ENCODE results near the gene SNU13.
A peak's percentile ranks its signal among the peaks of the same experiment; 100 is the strongest.
"Not testable (repeated sequence)": the region's sequence is repeated elsewhere in the genome, so short reads cannot be mapped to it uniquely, and the experiment has no call there.

SNU13 gene

GRCh38 chr22:41688365-41689211, at the start of gene SNU13:
Gene SNU13, minus strand, starts transcription at chr22:41688867. Its CDS starts 71 bp downstream, at chr22:41688796.
- H3K4me3 Mint-ChIP-seq = peak within 1 kb of the TSS; percentile 96
- peaks cover 39% of the 10 kb centered on the region for H3K4me1 Mint-ChIP-seq
- CTCF ChIA-PET = interaction anchor here (0.6 to 4.0 kb wide), 4 partner anchors 9 to 252 kb away, joined by 3 to 25 read pairs (median 6); partner anchors contain the start of gene MEI1
- H3K9me3 Mint-ChIP-seq = no peaks in the 10 kb centered on the region
- H3K27ac Mint-ChIP-seq = peak within 1 kb of the TSS; percentile 99
- H3K36me3 Mint-ChIP-seq = peaks cover 12% of the 10 kb centered on the region
- DNase-seq = peak; percentile 96
- H3K27me3 Mint-ChIP-seq = no peaks in the 10 kb centered on the region

DNA sequence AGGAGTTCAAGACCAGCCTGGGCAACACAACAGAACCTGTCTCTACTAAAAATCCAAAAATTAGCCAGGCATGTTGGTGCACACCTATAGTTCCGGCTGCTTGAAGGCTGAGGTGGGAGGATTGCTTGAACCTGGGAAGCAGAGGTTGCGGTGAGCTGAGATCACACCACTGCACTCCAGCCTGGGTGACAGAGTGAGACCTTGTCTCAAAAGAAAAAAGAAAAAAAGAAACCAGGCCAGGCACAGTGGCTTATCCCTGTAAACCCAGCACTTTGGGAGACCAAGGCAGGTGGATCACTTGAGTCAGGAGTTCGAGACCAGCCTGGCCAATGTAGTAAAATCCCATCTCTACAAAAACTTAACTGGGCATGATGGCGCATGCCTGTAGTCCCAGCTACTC, 44.6 kb upstream of the SNU13 start:
- not testable (repeated sequence) for H3K4me1 Mint-ChIP-seq, DNase-seq, H3K36me3 Mint-ChIP-seq, H3K9me3 Mint-ChIP-seq, H3K4me3 Mint-ChIP-seq, H3K27ac Mint-ChIP-seq
- CTCF ChIA-PET = interaction anchor here (1.4 kb wide), 1 partner anchor 14 kb away, joined by 4 read pairs; no protein-coding TSS in a partner anchor
- H3K27me3 Mint-ChIP-seq = peaks cover 23% of the 10 kb centered on the region

- no peaks in the 10 kb centered on the region for H3K9me3 Mint-ChIP-seq
- no peaks in the 10 kb centered on the region for H3K4me1 Mint-ChIP-seq
- DNase-seq = no peak
- H3K4me3 Mint-ChIP-seq = no peak overlapping the region
- CTCF ChIA-PET = interaction anchor here (1.4 kb wide), 1 partner anchor 15 kb away, joined by 4 read pairs; no protein-coding TSS in a partner anchor
- peaks cover 27% of the 10 kb centered on the region for H3K27me3 Mint-ChIP-seq
- no peaks in the 10 kb centered on the region for H3K36me3 Mint-ChIP-seq
- H3K27ac Mint-ChIP-seq = no peak overlapping the region
These were observed 43.6 kb upstream of the SNU13 start for GRCh38 chr22:41732096-41732772.

DNA sequence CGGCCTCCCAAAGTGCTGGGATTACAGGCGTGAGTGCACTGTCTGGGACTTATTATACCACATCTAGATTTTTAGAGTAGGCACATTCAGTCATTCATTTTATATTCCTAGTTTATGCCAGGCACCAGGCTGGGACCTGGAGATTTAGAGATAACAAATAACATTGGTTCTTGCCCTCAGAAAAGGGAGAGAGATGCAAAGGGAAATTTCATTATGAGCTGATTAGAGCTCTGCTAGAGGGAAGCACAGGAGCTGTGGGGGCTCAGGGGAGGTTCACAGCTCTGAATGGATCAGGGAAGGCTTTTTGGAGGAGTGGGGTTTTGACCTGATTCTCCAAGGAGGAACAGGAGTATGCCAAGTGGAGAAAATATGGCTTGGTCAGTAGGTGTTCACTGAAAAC, 42.9 kb upstream of the SNU13 start:
- no peaks in the 10 kb centered on the region for H3K9me3 Mint-ChIP-seq
- CTCF ChIA-PET = interaction anchor here (1.4 kb wide), 1 partner anchor 15 kb away, joined by 4 read pairs; no protein-coding TSS in a partner anchor

DNA sequence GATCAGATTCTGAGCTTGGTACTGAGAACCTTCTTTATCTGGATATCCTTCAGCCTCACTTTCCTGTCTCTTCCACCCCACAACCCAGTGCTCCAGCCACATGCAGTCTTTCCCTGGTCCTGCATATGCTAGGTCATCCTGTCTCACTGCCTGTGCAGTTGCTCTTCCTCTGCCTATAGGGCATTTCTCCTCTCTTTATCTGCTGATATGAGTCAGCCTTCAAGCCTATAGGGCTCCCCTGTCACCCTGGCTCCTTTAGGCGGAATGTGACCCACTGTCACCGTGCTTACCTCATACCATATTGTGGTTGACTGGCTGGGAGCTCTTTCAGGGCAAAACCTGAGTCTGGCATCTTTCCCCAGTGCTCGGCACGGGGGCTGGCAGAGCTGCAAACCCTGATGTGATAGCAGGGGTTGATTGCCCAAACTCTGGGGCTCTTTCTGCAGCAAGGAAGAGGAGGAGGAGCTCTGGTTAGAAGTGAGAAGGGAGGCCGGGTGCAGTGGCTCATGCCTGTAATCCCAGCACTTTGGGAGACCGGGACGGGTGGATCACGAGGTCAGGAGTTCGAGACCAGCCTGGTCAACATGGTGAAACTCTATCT, 36.9 kb upstream of the SNU13 start:
- Mint-ChIP-seq H3K4me1 (no peaks in the 10 kb centered on the region), H3K9me3 (no peaks in the 10 kb centered on the region), H3K27me3 (peaks cover 23% of the 10 kb centered on the region), H3K36me3 (no peaks in the 10 kb centered on the region), H3K4me3 (no peak overlapping the region), H3K27ac (no peak overlapping the region)
- DNase-seq = no peak
- CTCF ChIA-PET = interaction anchor here (0.7 to 1.3 kb wide), 3 partner anchors 11 to 37 kb away, joined by 4 read pairs; no protein-coding TSS in a partner anchor

More for the DNA sequence above, 42.9 kb upstream of the SNU13 start:
- Mint-ChIP-seq H3K36me3 (no peaks in the 10 kb centered on the region), H3K4me3 (no peak overlapping the region), H3K4me1 (no peaks in the 10 kb centered on the region), H3K27me3 (peaks cover 27% of the 10 kb centered on the region), H3K27ac (no peak overlapping the region)
- DNase-seq = no peak

DNA sequence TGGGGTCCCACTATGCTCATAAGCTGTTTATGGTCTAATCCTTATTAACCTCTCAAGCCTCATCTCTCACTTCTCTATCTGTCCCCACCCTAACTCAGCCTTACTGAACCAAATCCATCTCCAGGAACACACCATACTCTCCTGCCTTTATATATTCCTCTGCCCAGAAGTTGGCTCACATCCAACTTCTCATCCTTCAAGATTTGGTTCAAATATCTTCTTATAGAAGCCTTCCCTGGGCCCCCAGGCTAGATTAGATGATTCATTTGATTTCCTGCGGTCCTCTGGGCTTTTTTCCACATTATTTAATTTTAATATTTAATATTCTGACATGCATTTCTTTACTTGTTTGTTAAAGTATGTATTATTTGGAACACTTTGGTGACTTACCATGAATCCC, 33.8 kb upstream of the SNU13 start:
- Mint-ChIP-seq H3K4me3 (no peak overlapping the region), H3K27me3 (peaks cover 30% of the 10 kb centered on the region), H3K4me1 (no peaks in the 10 kb centered on the region), H3K36me3 (no peaks in the 10 kb centered on the region), H3K27ac (no peak overlapping the region), H3K9me3 (no peaks in the 10 kb centered on the region)
- no peak for DNase-seq
- CTCF ChIA-PET = interaction anchor here (0.6 to 3.5 kb wide), 3 partner anchors 26 to 1294 kb away, joined by 3 to 13 read pairs (median 3); no protein-coding TSS in a partner anchor

- H3K9me3 Mint-ChIP-seq = no peaks in the 10 kb centered on the region
- H3K4me3 Mint-ChIP-seq = no peak overlapping the region
- no peak overlapping the region for H3K27ac Mint-ChIP-seq
- CTCF ChIA-PET = interaction anchor here (0.6 kb wide), 2 partner anchors 36 to 1519 kb away, joined by 3 read pairs; no protein-coding TSS in a partner anchor
- H3K36me3 Mint-ChIP-seq = no peaks in the 10 kb centered on the region
- H3K27me3 Mint-ChIP-seq = peaks cover 45% of the 10 kb centered on the region
- no peak for DNase-seq
- H3K4me1 Mint-ChIP-seq = no peaks in the 10 kb centered on the region
These were observed 24.3 kb upstream of the SNU13 start for GRCh38 chr22:41713004-41713403.

GRCh38 chr22:41709341-41709740, 20.7 kb upstream of the SNU13 start:
- H3K27me3 Mint-ChIP-seq = peaks cover 46% of the 10 kb centered on the region
- CTCF ChIA-PET = interaction anchor here (1.9 kb wide), 1 partner anchor 13 kb away, joined by 9 read pairs; no protein-coding TSS in a partner anchor
- no peaks in the 10 kb centered on the region for H3K36me3 Mint-ChIP-seq
- H3K4me1 Mint-ChIP-seq = no peaks in the 10 kb centered on the region
- H3K4me3 Mint-ChIP-seq = no peak overlapping the region
- H3K27ac Mint-ChIP-seq = no peak overlapping the region
- H3K9me3 Mint-ChIP-seq = no peaks in the 10 kb centered on the region
- DNase-seq = no peak

DNA sequence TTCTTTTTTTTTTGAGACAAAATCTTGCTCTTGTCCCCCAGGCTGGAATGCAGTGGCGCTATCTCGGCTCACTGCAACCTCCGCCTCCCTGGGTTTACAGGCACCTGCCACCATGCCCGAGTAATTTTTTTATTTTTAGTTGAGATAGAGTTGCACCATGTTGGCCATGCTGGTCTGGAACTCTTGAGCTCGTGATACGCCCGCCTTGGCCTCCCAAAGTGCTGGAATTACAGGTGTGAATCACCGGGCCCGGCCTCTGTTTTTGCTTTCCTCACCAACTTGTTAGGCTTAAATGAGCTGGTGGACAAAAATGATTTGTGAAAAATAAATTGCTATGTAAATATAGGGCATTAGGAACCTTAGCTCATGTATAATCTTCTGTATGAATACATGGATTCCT, 14.1 kb upstream of the SNU13 start:
- no peak overlapping the region for H3K4me3 Mint-ChIP-seq
- CTCF ChIA-PET = interaction anchor here (0.6 kb wide), 1 partner anchor 244 kb away, joined by 3 read pairs; no protein-coding TSS in a partner anchor
- peaks cover 5% of the 10 kb centered on the region for H3K4me1 Mint-ChIP-seq
- H3K27ac Mint-ChIP-seq = no peak overlapping the region
- H3K36me3 Mint-ChIP-seq = no peaks in the 10 kb centered on the region
- peaks cover 38% of the 10 kb centered on the region for H3K27me3 Mint-ChIP-seq
- no peaks in the 10 kb centered on the region for H3K9me3 Mint-ChIP-seq
- DNase-seq = no peak

GRCh38 chr22:41700108-41700364, 11.4 kb upstream of the SNU13 start:
- DNase-seq = no peak
- H3K27ac Mint-ChIP-seq = no peak overlapping the region
- peaks cover 11% of the 10 kb centered on the region for H3K4me1 Mint-ChIP-seq
- CTCF ChIA-PET = interaction anchor here (2.1 kb wide), 1 partner anchor 243 kb away, joined by 7 read pairs; no protein-coding TSS in a partner anchor
- H3K36me3 Mint-ChIP-seq = no peaks in the 10 kb centered on the region
- no peaks in the 10 kb centered on the region for H3K9me3 Mint-ChIP-seq
- H3K4me3 Mint-ChIP-seq = no peak overlapping the region
- peaks cover 27% of the 10 kb centered on the region for H3K27me3 Mint-ChIP-seq

- DNase-seq = peak; percentile 91
- peak within 1 kb of the TSS; percentile 40 for H3K27ac Mint-ChIP-seq
- peak within 1 kb of the TSS; percentile 45 for H3K4me3 Mint-ChIP-seq
- no peaks in the 10 kb centered on the region for H3K36me3 Mint-ChIP-seq
- H3K9me3 Mint-ChIP-seq = no peaks in the 10 kb centered on the region
- CTCF ChIA-PET = interaction anchor here (0.9 to 3.9 kb wide), 6 partner anchors 11 to 243 kb away, joined by 3 to 45 read pairs (median 18); partner anchors contain the start of genes CCDC134 and SNU13
- peaks cover 23% of the 10 kb centered on the region for H3K27me3 Mint-ChIP-seq
- peaks cover 11% of the 10 kb centered on the region for H3K4me1 Mint-ChIP-seq
These were observed 10.8 kb upstream of the SNU13 start, which contains the start of gene MEI1 for GRCh38 chr22:41699264-41700107. Gene MEI1, plus strand, starts transcription at chr22:41699503. Its CDS starts 36 bp downstream, at chr22:41699539.

DNA sequence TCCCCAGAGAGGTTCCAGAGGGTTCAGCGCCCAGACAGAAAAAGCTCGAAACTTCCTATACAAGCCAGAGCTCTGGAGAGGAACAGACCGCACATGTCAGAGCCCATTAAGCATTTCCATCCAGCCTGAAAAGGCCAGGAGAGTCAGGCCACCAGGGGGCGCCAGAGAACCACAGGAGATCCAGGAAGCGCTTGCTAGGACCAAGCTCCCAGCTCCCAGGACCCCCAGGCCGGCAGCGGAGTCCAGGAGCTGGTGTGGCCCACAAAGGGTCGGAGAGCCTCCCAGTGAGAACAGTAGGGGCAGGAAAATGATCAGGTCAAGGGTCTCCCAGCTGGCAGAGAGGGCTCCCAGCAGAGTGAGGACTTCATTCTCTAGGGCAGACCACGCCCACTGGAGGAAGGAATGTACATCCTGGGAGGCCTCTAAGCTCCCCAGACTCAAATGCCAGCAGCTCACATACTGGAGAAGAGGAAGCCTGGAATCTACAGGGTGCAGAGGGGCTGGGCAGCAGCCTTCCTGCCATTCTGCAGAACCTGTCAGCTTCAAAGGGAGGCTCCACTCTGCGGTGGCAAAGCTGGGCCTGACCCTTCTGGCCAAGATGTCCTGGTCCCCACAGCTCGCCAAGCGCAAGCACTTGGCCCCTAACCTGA, 8.6 kb upstream of the SNU13 start:
- Mint-ChIP-seq H3K9me3 (no peaks in the 10 kb centered on the region), H3K27me3 (peaks cover 18% of the 10 kb centered on the region), H3K4me1 (peaks cover 11% of the 10 kb centered on the region), H3K4me3 (peak overlapping the region; percentile 18), H3K36me3 (no peaks in the 10 kb centered on the region), H3K27ac (peak overlapping the region; percentile 57)
- CTCF ChIA-PET = interaction anchor here (0.6 to 3.9 kb wide), 41 partner anchors 8 to 696 kb away, joined by 3 to 45 read pairs (median 4); partner anchors contain the start of genes CCDC134, CENPM, PMM1 and SNU13
- peak; percentile 95 for DNase-seq

DNA sequence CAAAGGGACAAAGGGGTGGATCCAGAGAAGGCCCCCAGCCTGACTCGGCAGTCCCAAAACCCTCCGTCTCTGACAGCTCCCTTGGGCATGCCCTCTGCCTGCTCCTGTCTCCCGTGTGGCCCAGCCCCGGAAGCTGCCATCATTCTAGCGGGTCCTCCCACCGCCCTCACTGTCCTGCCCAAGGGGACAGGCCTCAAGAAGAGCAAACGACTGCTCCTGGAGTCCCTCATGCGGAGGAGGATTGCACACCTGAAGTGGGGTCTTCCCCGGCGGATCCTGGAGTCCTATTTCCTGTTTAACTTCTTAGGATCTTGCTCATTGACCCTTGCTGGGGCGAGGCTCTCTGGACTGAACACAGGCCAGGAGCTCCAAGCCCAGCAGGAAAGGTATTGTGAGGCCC, 8.0 kb upstream of the SNU13 start:
- H3K9me3 Mint-ChIP-seq = no peaks in the 10 kb centered on the region
- peaks cover 18% of the 10 kb centered on the region for H3K27me3 Mint-ChIP-seq
- CTCF ChIA-PET = interaction anchor here (0.7 to 3.9 kb wide), 33 partner anchors 9 to 260 kb away, joined by 3 to 45 read pairs (median 5); partner anchors contain the start of genes CCDC134, CENPM, PMM1 and SNU13
- no peak for DNase-seq
- H3K36me3 Mint-ChIP-seq = no peaks in the 10 kb centered on the region
- H3K27ac Mint-ChIP-seq = no peak overlapping the region
- H3K4me1 Mint-ChIP-seq = peaks cover 11% of the 10 kb centered on the region
- no peak overlapping the region for H3K4me3 Mint-ChIP-seq
